ENCODE measurements around the gene FBN2. TPM values are rescaled to one million over a fixed set of nuclear protein-coding genes. Genes with fewer than 3 reads are reported as not detected.

Gene FBN2
- total RNA-seq, 1 experiment from 2014 or later = 0.08 TPM

GRCh38 chr5:128276537-128277216, 261.4 kb downstream of the FBN2 start:
- ChIA-PET CTCF (no interaction called here), POLR2A (no interaction called here)
- DNase-seq (ENCODE audit: low read depth, low spot score) (no peak), ATAC-seq (no peak)
- BruUV-seq (replicated peaks) = no TSS peak
- Histone ChIP-seq H3K36me3 (ENCODE audit: control insufficient read depth, insufficient read depth, low read length) (no peaks in the 10 kb centered on the region), H3K4me3 (ENCODE audit: low read depth in 2 of 2, low read length in 2 of 2) (no peak overlapping the region), H3K27me3 (ENCODE audit: control insufficient read depth, insufficient read depth, low read length) (no peaks in the 10 kb centered on the region; the same call in 1 of the 2 replicates), H3K9me3 (ENCODE audit: control insufficient read depth, insufficient read depth, low read depth, low read length) (no peaks in the 10 kb centered on the region), H3K27ac (ENCODE audit: low read length) (no peak overlapping the region), H3K4me1 (ENCODE audit: control insufficient read depth, insufficient read depth, low read length) (no peaks in the 10 kb centered on the region)
- in situ Hi-C loops (cut with HindIII; ENCODE audit: low pct_unique_long_range_greater_than_20kb, low sequenced_read_pairs) = no loop called here
- TF ChIP-seq POLR2AphosphoS5 (IDR thresholded peaks at IDR 0.05; ENCODE audit: low read depth, low read length) (no peak), REST (IDR thresholded peaks at IDR 0.05; ENCODE audit: insufficient read depth in 1 of 2, low read depth in 2 of 2, low read length in 1 of 2) (no peak), SIN3A (IDR thresholded peaks at IDR 0.05; ENCODE audit: borderline replicate concordance, insufficient read depth, low read depth, low read length) (no peak)
- intact Hi-C loops (cut with micrococcal nuclease; ENCODE audit: unreplicated experiment) = no loop called here

GRCh38 chr5:128274441-128274840, 263.6 kb downstream of the FBN2 start:
- no TSS peak for BruUV-seq (replicated peaks)
- H3K27me3 ChIP-seq (ENCODE audit: control insufficient read depth, insufficient read depth, low read length) = no peaks in the 10 kb centered on the region; the same call in 1 of the 2 replicates
- H3K36me3 ChIP-seq (ENCODE audit: control insufficient read depth, insufficient read depth, low read length) = no peaks in the 10 kb centered on the region

More at GRCh38 chr5:128274441-128274840, 263.6 kb downstream of the FBN2 start:
- in situ Hi-C loops (cut with HindIII; ENCODE audit: low pct_unique_long_range_greater_than_20kb, low sequenced_read_pairs) (no loop called here), intact Hi-C loops (cut with micrococcal nuclease; ENCODE audit: unreplicated experiment) (no loop called here)
- ChIA-PET POLR2A (no interaction called here), CTCF (no interaction called here)
- no peaks in the 10 kb centered on the region for H3K9me3 ChIP-seq (ENCODE audit: control insufficient read depth, insufficient read depth, low read depth, low read length)
- DNase-seq (ENCODE audit: low read depth, low spot score) = no peak
- no peak for ATAC-seq
- no peaks in the 10 kb centered on the region for H3K4me1 ChIP-seq (ENCODE audit: control insufficient read depth, insufficient read depth, low read length)
- TF ChIP-seq SIN3A (IDR thresholded peaks at IDR 0.05; ENCODE audit: borderline replicate concordance, insufficient read depth, low read depth, low read length) (no peak), CTCF (IDR thresholded peaks at IDR 0.05) (no peak), TCF7L2 (IDR thresholded peaks at IDR 0.05; ENCODE audit: low read depth, low read length) (no peak), REST (IDR thresholded peaks at IDR 0.05; ENCODE audit: insufficient read depth in 1 of 2, low read depth in 2 of 2, low read length in 1 of 2) (no peak), POLR2AphosphoS5 (IDR thresholded peaks at IDR 0.05; ENCODE audit: low read depth, low read length) (no peak)
- H3K27ac ChIP-seq (ENCODE audit: low read length) = no peak overlapping the region
- no peak overlapping the region for H3K4me3 ChIP-seq (ENCODE audit: low read depth in 2 of 2, low read length in 2 of 2)
